MCF 10A (cell line): ENCODE results near the gene RGS7BP. TPM values are rescaled to one million over a fixed set of nuclear protein-coding genes. Genes with fewer than 3 reads are reported as not detected.

Experiments
- BruUV-seq: library from RNA; stranded (reverse); fragments of 400-500 nt; replicated peaks from 2 replicates; lab custom pipeline; 2021; lab: Mats Ljungman, UMichigan
- CTCF ChIA-PET: fragments of 300-600 bp; sonication (Branson Sonifier 250); formaldehyde crosslinking; extraction: SDS; loops from one replicate; lab custom pipeline; 2021; ENCODE audit warnings: antibody characterized with exemption, inconsistent platforms; lab: Yijun Ruan, JAX
- POLR2A ChIA-PET: fragments of 300-600, 350-650 bp; sonication (Branson Sonifier 250); formaldehyde crosslinking; extraction: SDS; loops from one replicate; lab custom pipeline; 2020; ENCODE audit warnings: antibody characterized with exemption, inconsistent platforms; lab: Yijun Ruan, JAX
- DNase-seq: peaks from one replicate; pipeline ENCODE4 v3.0.0-alpha.2; 2018; ENCODE audit not compliant: unreplicated experiment
- H3K27ac Mint-ChIP-seq: one replicate; pipeline ENCODE4 v1.8.0; 2022; ENCODE audit warnings: mild to moderate bottlenecking, low read depth, mixed read lengths; ENCODE audit not compliant: unreplicated experiment
- H3K27me3 Mint-ChIP-seq: one replicate; pipeline ENCODE4 v1.8.0; 2022; ENCODE audit warnings: mixed read lengths; ENCODE audit not compliant: insufficient read depth, unreplicated experiment
- H3K36me3 Mint-ChIP-seq: one replicate; pipeline ENCODE4 v1.8.0; 2022; ENCODE audit warnings: mild to moderate bottlenecking, moderate library complexity, mixed read lengths; ENCODE audit not compliant: insufficient read depth, unreplicated experiment
- H3K4me1 Mint-ChIP-seq: one replicate; pipeline ENCODE4 v1.8.0; 2022; ENCODE audit warnings: mixed read lengths; ENCODE audit not compliant: insufficient read depth, unreplicated experiment
- H3K4me3 Mint-ChIP-seq: one replicate; pipeline ENCODE4 v1.8.0; 2022; ENCODE audit warnings: mild to moderate bottlenecking, moderate library complexity, mixed read lengths; ENCODE audit not compliant: unreplicated experiment
- H3K9me3 Mint-ChIP-seq: one replicate; pipeline ENCODE4 v1.8.0; 2022; ENCODE audit warnings: mixed read lengths; ENCODE audit not compliant: unreplicated experiment
- CTCF ChIP-seq: fragments of 200-600 bp; IDR thresholded peaks from one replicate; pipeline ENCODE4 v1.8.0; 2022; ENCODE audit warnings: antibody characterized with exemption, mild to moderate bottlenecking; ENCODE audit not compliant: unreplicated experiment
- intact Hi-C: fragments of 100-400 bp; cut with micrococcal nuclease; formaldehyde crosslinking; loops from 2 replicates; pipeline ENCODE4 v1.14.1; 2022
- total RNA-seq: library from RNA; stranded (reverse); gene quantifications from 2 replicates; pipeline ENCODE4 v1.2.3, GENCODE V29; 2022

RGS7BP gene
- total RNA-seq, 1 experiment from 2014 or later, result not detected

DNA sequence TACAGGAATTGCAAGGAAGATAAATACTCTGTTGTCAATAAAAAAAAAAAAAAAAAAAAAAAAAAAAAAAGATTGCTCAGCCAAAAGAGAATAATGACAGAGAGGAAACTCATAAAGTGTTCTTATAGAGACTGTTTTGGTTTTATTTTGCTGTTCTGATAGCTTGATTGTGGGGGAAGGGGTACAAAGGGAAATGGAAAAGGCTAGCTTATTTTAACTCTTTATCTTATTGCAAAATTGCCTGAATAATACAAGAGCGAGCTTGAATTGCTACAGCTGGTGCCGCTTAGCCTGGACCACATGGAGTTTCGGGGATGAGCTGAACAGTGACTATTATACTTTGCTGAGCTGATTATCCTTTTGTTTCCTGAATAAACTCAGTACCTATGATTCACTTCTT is 153.5 kb downstream of the RGS7BP start:
- H3K27ac Mint-ChIP-seq, result no peak overlapping the region
- intact Hi-C loops, result no loop called here
- H3K27me3 Mint-ChIP-seq, result no peaks in the 10 kb centered on the region
- POLR2A ChIA-PET, result interaction anchor here (1.9 kb wide), 1 partner anchor 11 kb away, joined by 5 read pairs; no protein-coding TSS in a partner anchor
- DNase-seq, result no peak
- no peak overlapping the region for H3K4me3 Mint-ChIP-seq
- H3K4me1 Mint-ChIP-seq, result no peaks in the 10 kb centered on the region
- no peaks in the 10 kb centered on the region for H3K36me3 Mint-ChIP-seq
- CTCF ChIA-PET, result interaction anchor here (0.7 to 1.6 kb wide), 5 partner anchors 13 to 829 kb away, joined by 3 to 6 read pairs (median 5); no protein-coding TSS in a partner anchor
- TF ChIP-seq CTCF, result no peak
- no peaks in the 10 kb centered on the region for H3K9me3 Mint-ChIP-seq
- no TSS peak for BruUV-seq

Other genes with a start within 250 kb of the RGS7BP start
- not detected in 2 replicates for gene SHISAL2B, start 184.5 kb downstream of the RGS7BP start, total RNA-seq